Upper lobe of left lung (tissue), 4 donors: Measurements from ENCODE around the gene TEX35.

Experiments
- EP300 ChIP-seq, 4 donors: sonication (generic); formaldehyde crosslinking; IDR thresholded peaks; one replicate each; pipeline ENCODE4 v1.5.1; 2017; ENCODE audit warnings: antibody characterized with exemption in 4 of 4, control low read depth in 2 of 4
- POLR2AphosphoS5 ChIP-seq, 2 donors: sonication (generic); formaldehyde crosslinking; IDR thresholded peaks; one replicate each; pipeline ENCODE4 v1.5.1; 2017; ENCODE audit warnings: antibody characterized with exemption in 2 of 2
- TF ChIP-seq, protein P1 (sequence below), 6 experiments: fragments of 450-650 bp in 4 of 6; fragments of 200-600 bp in 2 of 6; sonication (generic) in 2 of 6; IDR thresholded peaks; one replicate each; pipeline ENCODE4 v1.5.1; 2016 to 2019; ENCODE audit warnings: antibody characterized with exemption in 6 of 6

DNA sequence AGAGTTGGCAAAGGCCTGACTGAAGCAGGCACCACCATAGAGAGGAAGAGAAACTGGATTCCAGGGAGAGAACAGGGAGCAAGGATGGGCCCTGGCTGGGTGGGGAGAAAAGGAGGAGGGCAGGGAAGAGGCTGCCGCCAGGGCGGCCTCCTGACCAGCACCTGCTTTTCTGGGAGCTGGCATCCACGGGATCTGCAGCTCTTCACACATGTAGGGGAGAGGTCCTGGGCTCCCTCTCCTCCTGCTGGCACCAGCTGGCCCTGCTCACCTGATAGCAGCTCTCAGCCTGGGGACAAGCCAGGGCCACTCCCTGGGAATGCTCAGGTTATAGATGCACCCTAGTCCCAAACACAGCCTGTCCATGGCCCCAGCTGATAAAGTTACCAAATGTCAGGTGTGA is 39.9 kb downstream of the TEX35 start:
- TF ChIP-seq, protein P1, sequence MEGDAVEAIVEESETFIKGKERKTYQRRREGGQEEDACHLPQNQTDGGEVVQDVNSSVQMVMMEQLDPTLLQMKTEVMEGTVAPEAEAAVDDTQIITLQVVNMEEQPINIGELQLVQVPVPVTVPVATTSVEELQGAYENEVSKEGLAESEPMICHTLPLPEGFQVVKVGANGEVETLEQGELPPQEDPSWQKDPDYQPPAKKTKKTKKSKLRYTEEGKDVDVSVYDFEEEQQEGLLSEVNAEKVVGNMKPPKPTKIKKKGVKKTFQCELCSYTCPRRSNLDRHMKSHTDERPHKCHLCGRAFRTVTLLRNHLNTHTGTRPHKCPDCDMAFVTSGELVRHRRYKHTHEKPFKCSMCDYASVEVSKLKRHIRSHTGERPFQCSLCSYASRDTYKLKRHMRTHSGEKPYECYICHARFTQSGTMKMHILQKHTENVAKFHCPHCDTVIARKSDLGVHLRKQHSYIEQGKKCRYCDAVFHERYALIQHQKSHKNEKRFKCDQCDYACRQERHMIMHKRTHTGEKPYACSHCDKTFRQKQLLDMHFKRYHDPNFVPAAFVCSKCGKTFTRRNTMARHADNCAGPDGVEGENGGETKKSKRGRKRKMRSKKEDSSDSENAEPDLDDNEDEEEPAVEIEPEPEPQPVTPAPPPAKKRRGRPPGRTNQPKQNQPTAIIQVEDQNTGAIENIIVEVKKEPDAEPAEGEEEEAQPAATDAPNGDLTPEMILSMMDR (IDR thresholded peaks at IDR 0.05), result no peak
- TF ChIP-seq POLR2AphosphoS5 (IDR thresholded peaks at IDR 0.05) (no peak), EP300 (IDR thresholded peaks at IDR 0.05) (no peak)
